Loucy (cell line): ENCODE data around the gene MAPKAP1.

Experiments used
- H2AFZ ChIP-seq: fragments of 200-600 bp; sonication (generic); 2 replicates; pipeline ENCODE4 v1.6.0; 2016; ENCODE audit warnings: antibody characterized with exemption, mild to moderate bottlenecking, low read length, moderate library complexity
- H3F3A ChIP-seq: fragments of 200-600 bp; 2 replicates; pipeline ENCODE4 v1.6.0; 2016; ENCODE audit warnings: antibody characterized with exemption, low read depth, mild to moderate bottlenecking
- H3K27me3 ChIP-seq: fragments of 200-600 bp; sonication (generic); 2 replicates; pipeline ENCODE4 v1.6.1; 2014; ENCODE audit warnings: low read length, mild to moderate bottlenecking; ENCODE audit not compliant: insufficient read depth, poor library complexity, severe bottlenecking
- H3K36me3 ChIP-seq: fragments of 200-600 bp; sonication (generic); 2 replicates; pipeline ENCODE4 v1.6.1; 2016; ENCODE audit warnings: low read length; ENCODE audit not compliant: insufficient read depth
- H3K4me1 ChIP-seq: fragments of 200-600 bp; sonication (generic); 2 replicates; pipeline ENCODE4 v1.5.1; 2014; ENCODE audit warnings: low read length, mild to moderate bottlenecking; ENCODE audit not compliant: insufficient read depth, poor library complexity, severe bottlenecking
- H3K4me2 ChIP-seq: fragments of 200-600 bp; sonication (generic); 2 replicates; pipeline ENCODE4 v1.6.0; 2014; ENCODE audit warnings: antibody characterized with exemption, low read length, low read depth, mild to moderate bottlenecking; ENCODE audit not compliant: poor library complexity, severe bottlenecking
- H3K4me3 ChIP-seq: fragments of 200-600 bp; sonication (generic); 2 replicates; pipeline ENCODE4 v1.5.1; 2014; ENCODE audit warnings: low read length, mild to moderate bottlenecking, mixed read lengths; ENCODE audit not compliant: poor library complexity, severe bottlenecking
- H3K79me2 ChIP-seq: fragments of 200-600 bp; sonication (generic); 2 replicates; pipeline ENCODE4 v1.6.1; 2014; ENCODE audit warnings: low read length; ENCODE audit not compliant: insufficient read depth
- H3K9ac ChIP-seq: fragments of 200-600 bp; sonication (generic); 2 replicates; pipeline ENCODE4 v1.6.0; 2014; ENCODE audit warnings: mild to moderate bottlenecking, low read depth, low read length, moderate library complexity; ENCODE audit not compliant: poor library complexity, severe bottlenecking
- H3K9me2 ChIP-seq: fragments of 200-600 bp; sonication (generic); replicated peaks from 2 replicates; pipeline ENCODE4 v1.6.1; 2016; ENCODE audit warnings: low read depth, low read length, mixed read lengths
- H3K9me3 ChIP-seq: fragments of 200-600 bp; sonication (generic); 2 replicates; pipeline ENCODE4 v1.6.1; 2014; ENCODE audit warnings: mild to moderate bottlenecking, antibody characterized with exemption, low read length, low read depth; ENCODE audit not compliant: insufficient read depth
- H4K20me1 ChIP-seq: fragments of 200-600 bp; sonication (generic); 2 replicates; pipeline ENCODE4 v1.6.0; 2014; ENCODE audit warnings: antibody characterized with exemption, low read length, mild to moderate bottlenecking; ENCODE audit not compliant: insufficient read depth, poor library complexity, severe bottlenecking
- CTCF ChIP-seq: fragments of 200-600 bp; sonication (generic); conservative IDR thresholded peaks from 2 replicates; pipeline ENCODE4 v1.5.1; 2014; ENCODE audit warnings: mild to moderate bottlenecking, antibody characterized with exemption, low read length
- EZH2phosphoT487 ChIP-seq: fragments of 200-600 bp; IDR thresholded peaks from 2 replicates; pipeline ENCODE4 v1.6.1; 2018; ENCODE audit warnings: antibody characterized with exemption, mild to moderate bottlenecking, moderate library complexity, borderline replicate concordance

Gene MAPKAP1

DNA sequence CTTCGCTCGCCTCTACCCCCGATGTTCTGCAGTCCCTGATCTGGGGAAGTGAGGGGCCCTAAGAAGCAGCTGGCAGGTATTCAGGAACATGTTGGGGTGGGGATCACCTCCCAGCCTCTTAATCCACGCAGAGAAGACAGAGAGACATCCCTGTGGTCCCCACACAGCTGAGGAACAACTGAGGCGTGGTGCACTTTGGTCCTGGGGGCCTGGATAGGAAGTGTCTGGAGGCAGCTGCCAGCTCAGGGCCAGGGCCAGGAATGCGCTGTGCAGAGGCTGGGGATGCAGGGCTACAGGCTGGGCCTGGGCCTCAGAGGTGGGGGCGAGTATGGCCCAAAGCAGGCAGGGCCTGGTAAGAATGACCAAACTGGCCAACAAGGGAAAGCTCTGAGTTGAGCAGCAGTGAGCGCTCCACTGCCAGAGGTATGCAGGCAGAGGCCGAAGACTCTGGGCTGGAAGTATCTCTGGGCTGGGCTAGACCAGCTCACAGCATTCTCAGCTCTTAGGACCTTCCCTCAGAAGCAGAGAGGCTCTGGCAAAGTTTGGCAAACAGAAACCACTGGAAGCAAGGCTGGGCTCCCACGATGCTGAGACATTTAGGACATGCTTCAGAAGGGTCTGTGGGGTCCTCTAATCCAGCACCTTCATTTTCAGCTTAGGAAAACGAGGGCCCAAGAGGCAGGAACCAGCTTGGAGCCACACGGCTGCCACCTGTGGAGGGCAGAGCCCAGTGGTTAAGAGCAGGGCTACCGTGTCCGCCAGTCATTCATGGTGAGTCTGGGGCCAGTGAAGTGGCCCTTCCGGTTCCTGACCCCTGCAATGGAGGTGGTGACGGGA, 271.0 kb downstream of the MAPKAP1 start:
- H3K79me2 ChIP-seq = no peaks in the 10 kb centered on the region
- H3K4me2 ChIP-seq = no peak overlapping the region
- no peak overlapping the region for H2AFZ ChIP-seq
- H4K20me1 ChIP-seq = no peaks in the 10 kb centered on the region
- no peaks in the 10 kb centered on the region for H3K4me1 ChIP-seq
- no peaks in the 10 kb centered on the region for H3K27me3 ChIP-seq
- H3K9me2 ChIP-seq = no peaks in the 10 kb centered on the region
- H3K9me3 ChIP-seq = no peaks in the 10 kb centered on the region
- no peak overlapping the region for H3K4me3 ChIP-seq
- TF ChIP-seq CTCF = no peak
- TF ChIP-seq EZH2phosphoT487 = no peak
- H3K9ac ChIP-seq = no peak overlapping the region
- H3K36me3 ChIP-seq = peaks cover 5% of the 10 kb centered on the region; the same call in 1 of the 2 replicates
- H3F3A ChIP-seq = no peaks in the 10 kb centered on the region

- no peak overlapping the region for H2AFZ ChIP-seq
- H4K20me1 ChIP-seq = no peaks in the 10 kb centered on the region
- H3K4me3 ChIP-seq = no peak overlapping the region
- no peaks in the 10 kb centered on the region for H3K27me3 ChIP-seq
- H3K9me2 ChIP-seq = no peaks in the 10 kb centered on the region
- H3F3A ChIP-seq = no peaks in the 10 kb centered on the region
- no peak overlapping the region for H3K9ac ChIP-seq
- no peaks in the 10 kb centered on the region for H3K9me3 ChIP-seq
- TF ChIP-seq CTCF = no peak
- H3K4me2 ChIP-seq = no peak overlapping the region
- H3K36me3 ChIP-seq = peaks cover 5% of the 10 kb centered on the region; the same call in 1 of the 2 replicates
- H3K4me1 ChIP-seq = no peaks in the 10 kb centered on the region
- H3K79me2 ChIP-seq = no peaks in the 10 kb centered on the region
Observed at GRCh38 chr9:125434986-125435775, 271.8 kb downstream of the MAPKAP1 start.

DNA sequence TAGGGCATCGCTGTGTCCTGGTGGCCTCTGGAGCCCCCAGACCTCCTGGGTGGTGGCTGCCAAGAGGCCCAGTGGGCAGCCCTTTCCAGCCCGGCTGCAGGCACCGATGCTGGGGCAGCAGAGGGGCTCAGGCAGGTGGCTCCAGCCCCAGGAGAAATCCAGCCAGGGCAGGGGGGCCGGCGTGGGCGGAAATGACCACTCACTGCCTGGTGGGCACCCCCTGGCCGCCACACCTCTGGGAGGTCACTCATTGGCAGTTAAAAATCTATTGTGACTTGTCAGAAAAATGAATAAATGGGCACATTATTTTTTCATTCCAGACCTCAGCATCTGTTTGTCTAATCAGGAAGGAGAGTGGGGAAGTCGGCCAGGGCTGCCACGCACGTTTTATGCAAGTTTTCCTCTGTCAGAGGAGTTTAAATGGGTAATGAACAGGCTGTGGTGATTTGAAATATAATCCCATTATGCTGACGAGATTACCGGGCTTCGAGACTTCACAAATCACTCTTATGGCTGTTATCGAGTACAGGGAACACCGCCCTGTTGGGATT, 273.5 kb downstream of the MAPKAP1 start:
- TF ChIP-seq CTCF (no peak), EZH2phosphoT487 (no peak)
- H3K36me3 ChIP-seq = peaks cover 4% of the 10 kb centered on the region; the same call in 1 of the 2 replicates
- no peaks in the 10 kb centered on the region for H3K27me3 ChIP-seq
- no peaks in the 10 kb centered on the region for H3K79me2 ChIP-seq
- no peak overlapping the region for H2AFZ ChIP-seq
- no peaks in the 10 kb centered on the region for H3F3A ChIP-seq
- H3K9ac ChIP-seq = no peak overlapping the region
- no peaks in the 10 kb centered on the region for H3K9me3 ChIP-seq
- H3K9me2 ChIP-seq = no peaks in the 10 kb centered on the region
- no peaks in the 10 kb centered on the region for H4K20me1 ChIP-seq
- H3K4me1 ChIP-seq = no peaks in the 10 kb centered on the region
- H3K4me2 ChIP-seq = no peak overlapping the region
- no peak overlapping the region for H3K4me3 ChIP-seq
